HepG2 (cell line): ENCODE measurements around the gene REELD1. TPM values are rescaled to one million over a fixed set of nuclear protein-coding genes. Genes with fewer than 3 reads are reported as not detected.

Source experiments
- ATF5 ChIP-seq: sonication (generic); formaldehyde crosslinking; IDR thresholded peaks from 2 replicates; pipeline ENCODE4 v1.4.0; 2020; ENCODE audit warnings: mild to moderate bottlenecking, low read depth, missing genetic modification reagents
- BCL3 ChIP-seq: sonication (generic); formaldehyde crosslinking; IDR thresholded peaks from 2 replicates; pipeline ENCODE4 v1.5.1; 2020; ENCODE audit warnings: mild to moderate bottlenecking, missing genetic modification reagents, moderate library complexity
- HNRNPL ChIP-seq: fragments of 200-400 bp; formaldehyde crosslinking; IDR thresholded peaks from 2 replicates; pipeline ENCODE4 v1.6.1; 2017; ENCODE audit warnings: mild to moderate bottlenecking, low read depth, low read length
- MNT ChIP-seq: fragments of 450-650 bp; IDR thresholded peaks from 2 replicates; pipeline ENCODE4 v1.6.1; 2016
- MYC ChIP-seq: sonication (generic); formaldehyde crosslinking; IDR thresholded peaks from 2 replicates; pipeline ENCODE4 v1.9.0; 2021; ENCODE audit warnings: missing genetic modification reagents, borderline replicate concordance
- NFIC ChIP-seq: IDR thresholded peaks from 2 replicates; pipeline ENCODE4 v1.6.1; 2012; ENCODE audit warnings: mild to moderate bottlenecking, low read length, inconsistent platforms
- NFYB ChIP-seq: sonication (generic); formaldehyde crosslinking; IDR thresholded peaks from 2 replicates; pipeline ENCODE4 v1.4.0; 2020; ENCODE audit warnings: missing genetic modification reagents
- NONO ChIP-seq, 2 experiments: fragments of 450-650 bp in 1 of 2; sonication (generic) in 1 of 2; formaldehyde crosslinking in 1 of 2; IDR thresholded peaks in 1 of 2; conservative IDR thresholded peaks in 1 of 2; 2 replicates each; pipeline versions ENCODE4 v1.6.1 to v1.8.0; 2017 to 2022; ENCODE audit warnings: mild to moderate bottlenecking in 1 of 2, missing genetic modification reagents in 1 of 2, moderate library complexity in 1 of 2
- USF2 ChIP-seq, 2 experiments: sonication (generic) in 1 of 2; formaldehyde crosslinking in 1 of 2; IDR thresholded peaks; 2 replicates each; pipeline versions ENCODE4 v1.5.1 to v1.6.1; 2011 to 2020; ENCODE audit warnings: borderline replicate concordance in 1 of 2, low read depth in 1 of 2, low read length in 1 of 2, mild to moderate bottlenecking in 1 of 2, missing genetic modification reagents in 1 of 2, moderate library complexity in 1 of 2
- YY1 ChIP-seq: IDR thresholded peaks from 2 replicates; pipeline ENCODE4 v1.6.1; 2011; ENCODE audit warnings: low read length, low read depth, moderate library complexity, mild to moderate bottlenecking; ENCODE audit not compliant: insufficient read depth, insufficient replicate concordance
- ZBTB49 ChIP-seq: sonication (generic); formaldehyde crosslinking; IDR thresholded peaks from 2 replicates; pipeline ENCODE4 v1.4.0; 2020; ENCODE audit warnings: missing genetic modification reagents, borderline replicate concordance
- ZNF281 ChIP-seq: sonication (generic); formaldehyde crosslinking; IDR thresholded peaks from 2 replicates; pipeline ENCODE4 v1.4.0; 2020; ENCODE audit warnings: missing genetic modification reagents, borderline replicate concordance
- ZNF678 ChIP-seq: sonication (generic); formaldehyde crosslinking; IDR thresholded peaks from 2 replicates; pipeline ENCODE4 v1.4.0; 2020; ENCODE audit warnings: mild to moderate bottlenecking, missing genetic modification reagents
- ZNF749 ChIP-seq: sonication (generic); formaldehyde crosslinking; IDR thresholded peaks from 2 replicates; pipeline ENCODE4 v1.8.0; 2022; ENCODE audit warnings: mild to moderate bottlenecking, missing genetic modification reagents, moderate library complexity, borderline replicate concordance
- polyA plus RNA-seq, 8 experiments: library from polyadenylated mRNA; depleted of rRNA in 3 of 8; stranded (reverse) in 7 of 8; unstranded in 1 of 8; fragments of >200 nt; fragmentation: Illumina TruSeq in 4 of 8; extraction: Trizol in 4 of 8; gene quantifications; 2 replicates each; pipeline versions ENCODE4 v1.2.1 to v1.2.3, GENCODE V29; 2011 to 2016; ENCODE audit warnings: low read depth in 4 of 8, missing spikeins in 1 of 8, mixed read lengths in 1 of 8; ENCODE audit not compliant: insufficient read depth in 1 of 8
- total RNA-seq, 5 experiments: library from RNA; depleted of rRNA; stranded (reverse); fragments of >200 nt; fragmentation: Illumina TruSeq; extraction: Trizol; gene quantifications; 2 replicates each; pipeline ENCODE4 v1.2.3, GENCODE V29; 2016; ENCODE audit warnings: low read depth in 1 of 5

Gene REELD1
- total and polyA plus RNA-seq, 2 of the 13 experiments (the other 11 are each of a cell fraction or from before 2014, with no cell fraction given), result 0.04 to 0.26 TPM

GRCh38 chr4:146175541-146176453, 38.5 kb upstream of the REELD1 start, which contains the start of gene LSM6 (continued):
- TF ChIP-seq USF2 (IDR thresholded peaks at IDR 0.05; ENCODE audit: low read depth, low read length) (no peak), USF2 (CRISPR knock-in tag; IDR thresholded peaks at IDR 0.05; ENCODE audit: borderline replicate concordance) (no peak; the same call in 1 of the 2 replicates), NFYB (CRISPR knock-in tag) (peak; percentile 84), YY1 (no peak), NONO (IDR thresholded peaks at IDR 0.05) (no peak), NONO (CRISPR knock-in tag; conservative IDR thresholded peaks at IDR 0.05) (no peak), ATF5 (CRISPR knock-in tag) (no peak), ZBTB49 (CRISPR knock-in tag) (no peak), MNT (no peak), ZNF678 (peak; percentile 88), BCL3 (CRISPR knock-in tag) (peak; percentile 81; the same call in 1 of the 2 replicates), NFIC (no peak), ZNF749 (CRISPR knock-in tag) (peak; percentile 79; the same call in 1 of the 2 replicates), HNRNPL (no peak), MYC (CRISPR knock-in tag) (peak; percentile 46; the same call in 1 of the 2 replicates), ZNF281 (CRISPR knock-in tag) (no peak)
